Measurements from ENCODE around the gene SIGLEC11. TPM values are rescaled to one million over a fixed set of nuclear protein-coding genes. Genes with fewer than 3 reads are reported as not detected.
A peak's percentile ranks its signal among the peaks of the same experiment; 100 is the strongest.

SIGLEC11 gene
- total RNA-seq, 1 experiment from 2014 or later: not detected

- TF ChIP-seq CTCF (IDR thresholded peaks at IDR 0.05; ENCODE audit: insufficient read depth in 1 of 2, low read depth in 1 of 2, low read length in 1 of 2, severe bottlenecking in 1 of 2, unreplicated experiment in 1 of 2): no peak
- Mint-ChIP-seq H3K36me3 (ENCODE audit: insufficient read depth, unreplicated experiment) (peaks cover 6% of the 10 kb centered on the region), H3K27ac (ENCODE audit: unreplicated experiment) (peak overlapping the region; percentile 77), H3K27me3 (ENCODE audit: insufficient read depth, unreplicated experiment) (no peaks in the 10 kb centered on the region), H3K4me3 (ENCODE audit: unreplicated experiment) (no peak overlapping the region), H3K9me3 (ENCODE audit: unreplicated experiment) (no peaks in the 10 kb centered on the region), H3K4me1 (ENCODE audit: low read depth, unreplicated experiment) (peaks cover 9% of the 10 kb centered on the region)
- no peak for DNase-seq
- Histone ChIP-seq H3K9me3 (no peaks in the 10 kb centered on the region), H3K36me3 (ENCODE audit: control insufficient read depth, insufficient read depth, low read length) (no peaks in the 10 kb centered on the region), H3K4me1 (peaks cover 7% of the 10 kb centered on the region), H3K27me3 (replicated peaks; ENCODE audit: control insufficient read depth, insufficient read depth, low read length) (no peaks in the 10 kb centered on the region), H3K4me3 (ENCODE audit: low read depth, low read length) (no peak overlapping the region)
- POLR2A ChIA-PET: no interaction called here
- intact Hi-C loops (cut with micrococcal nuclease; ENCODE audit: unreplicated experiment): no loop called here
- CTCF ChIA-PET: interaction anchor here (0.6 kb wide), 2 partner anchors 10 to 297 kb away, joined by 3 read pairs; no protein-coding TSS in a partner anchor
- BruUV-seq (replicated peaks): no TSS peak
Observed at GRCh38 chr19:49976496-49976895, 15.5 kb upstream of the SIGLEC11 start.

GRCh38 chr19:49975051-49975450 lies 14.1 kb upstream of the SIGLEC11 start:
- Mint-ChIP-seq H3K4me1 (ENCODE audit: low read depth, unreplicated experiment) (peaks cover 9% of the 10 kb centered on the region), H3K4me3 (ENCODE audit: unreplicated experiment) (no peak overlapping the region), H3K36me3 (ENCODE audit: insufficient read depth, unreplicated experiment) (peaks cover 6% of the 10 kb centered on the region), H3K9me3 (ENCODE audit: unreplicated experiment) (no peaks in the 10 kb centered on the region), H3K27ac (ENCODE audit: unreplicated experiment) (no peak overlapping the region), H3K27me3 (ENCODE audit: insufficient read depth, unreplicated experiment) (no peaks in the 10 kb centered on the region)
- Histone ChIP-seq H3K27me3 (replicated peaks; ENCODE audit: control insufficient read depth, insufficient read depth, low read length) (no peaks in the 10 kb centered on the region), H3K36me3 (ENCODE audit: control insufficient read depth, insufficient read depth, low read length) (no peaks in the 10 kb centered on the region), H3K9me3 (no peaks in the 10 kb centered on the region), H3K4me1 (peaks cover 7% of the 10 kb centered on the region; the same call in 1 of the 2 replicates), H3K4me3 (ENCODE audit: low read depth, low read length) (no peak overlapping the region)
- CTCF ChIA-PET: no interaction called here
- intact Hi-C loops (cut with micrococcal nuclease; ENCODE audit: unreplicated experiment): no loop called here
- no TSS peak for BruUV-seq (replicated peaks)
- POLR2A ChIA-PET: interaction anchor here (0.6 kb wide), 1 partner anchor 40 kb away, joined by 3 read pairs; no protein-coding TSS in a partner anchor
- TF ChIP-seq CTCF (IDR thresholded peaks at IDR 0.05; ENCODE audit: insufficient read depth in 1 of 2, low read depth in 1 of 2, low read length in 1 of 2, severe bottlenecking in 1 of 2, unreplicated experiment in 1 of 2): no peak
- DNase-seq: no peak

GRCh38 chr19:49973987-49974386 lies 13.0 kb upstream of the SIGLEC11 start:
- H3K4me3 Mint-ChIP-seq (ENCODE audit: unreplicated experiment): no peak overlapping the region
- CTCF ChIA-PET: no interaction called here

More at GRCh38 chr19:49973987-49974386, 13.0 kb upstream of the SIGLEC11 start:
- Mint-ChIP-seq H3K27ac (ENCODE audit: unreplicated experiment) (no peak overlapping the region), H3K36me3 (ENCODE audit: insufficient read depth, unreplicated experiment) (peaks cover 6% of the 10 kb centered on the region), H3K9me3 (ENCODE audit: unreplicated experiment) (no peaks in the 10 kb centered on the region), H3K4me1 (ENCODE audit: low read depth, unreplicated experiment) (peaks cover 9% of the 10 kb centered on the region), H3K27me3 (ENCODE audit: insufficient read depth, unreplicated experiment) (no peaks in the 10 kb centered on the region)
- intact Hi-C loops (cut with micrococcal nuclease; ENCODE audit: unreplicated experiment): no loop called here
- POLR2A ChIA-PET: no interaction called here
- TF ChIP-seq CTCF (IDR thresholded peaks at IDR 0.05; ENCODE audit: insufficient read depth in 1 of 2, low read depth in 1 of 2, low read length in 1 of 2, severe bottlenecking in 1 of 2, unreplicated experiment in 1 of 2): no peak
- Histone ChIP-seq H3K9me3 (no peaks in the 10 kb centered on the region), H3K36me3 (ENCODE audit: control insufficient read depth, insufficient read depth, low read length) (no peaks in the 10 kb centered on the region), H3K4me3 (ENCODE audit: low read depth, low read length) (no peak overlapping the region), H3K27me3 (replicated peaks; ENCODE audit: control insufficient read depth, insufficient read depth, low read length) (no peaks in the 10 kb centered on the region; the same call in 1 of the 2 replicates), H3K4me1 (peaks cover 7% of the 10 kb centered on the region; the same call in 1 of the 2 replicates)
- no peak for DNase-seq
- BruUV-seq (replicated peaks): no TSS peak
